Panc1 (cell line): ENCODE results near the gene PTPRJ. TPM values are rescaled to one million over a fixed set of nuclear protein-coding genes. Genes with fewer than 3 reads are reported as not detected.

ENCODE experiments used
- ATAC-seq: fragments of 200-7000 bp; cut with Tn5 transposase; 2 replicates; pipeline ENCODE4 v1.9.1; 2020; ENCODE audit warnings: mild to moderate bottlenecking, moderate library complexity
- BruUV-seq: library from RNA; stranded (reverse); fragments of 400-500 nt; replicated peaks from 2 replicates; lab custom pipeline; 2021; lab: Mats Ljungman, UMichigan
- CTCF ChIA-PET: fragments of 300-600 bp; sonication (Branson Sonifier 250); formaldehyde crosslinking; loops from one replicate; lab custom pipeline; 2022; ENCODE audit warnings: antibody characterized with exemption; lab: Charles Lee
- POLR2A ChIA-PET: fragments of 300-600 bp; sonication (Branson Sonifier 250); formaldehyde crosslinking; loops from one replicate; lab custom pipeline; 2022; ENCODE audit warnings: antibody characterized with exemption; lab: Charles Lee
- DNase-seq: peaks from one replicate; pipeline ENCODE4 v3.0.0-alpha.2; 2010; ENCODE audit warnings: low read depth, low spot score
- H3K27ac ChIP-seq: 2 replicates; pipeline ENCODE4 v1.5.1; 2011; ENCODE audit warnings: mild to moderate bottlenecking, low read length, inconsistent platforms
- H3K27me3 ChIP-seq: fragments of 200-500 bp; sonication (Bioruptor generic); 2 replicates; pipeline ENCODE4 v1.6.0; 2014; ENCODE audit warnings: low read length, inconsistent platforms; ENCODE audit not compliant: control insufficient read depth, insufficient read depth
- H3K36me3 ChIP-seq: fragments of 200-500 bp; sonication (Bioruptor generic); 2 replicates; pipeline ENCODE4 v1.5.1; 2014; ENCODE audit warnings: inconsistent platforms, mild to moderate bottlenecking, low read length, moderate library complexity; ENCODE audit not compliant: control insufficient read depth, insufficient read depth
- H3K4me1 ChIP-seq: 2 replicates; pipeline ENCODE4 v1.5.1; 2011; ENCODE audit warnings: inconsistent platforms, mild to moderate bottlenecking, low read length, moderate library complexity; ENCODE audit not compliant: control insufficient read depth, insufficient read depth
- H3K4me3 ChIP-seq, 2 experiments: 2 replicates each; pipeline ENCODE4 v1.5.1; 2011 to 2012; ENCODE audit warnings: low read depth in 2 of 2, low read length in 2 of 2, mild to moderate bottlenecking in 2 of 2, inconsistent platforms in 1 of 2, moderate library complexity in 1 of 2
- H3K9me3 ChIP-seq: fragments of 200-500 bp; sonication (Bioruptor generic); 2 replicates; pipeline ENCODE4 v1.5.1; 2014; ENCODE audit warnings: low read depth, mild to moderate bottlenecking, inconsistent platforms, low read length, moderate library complexity; ENCODE audit not compliant: control insufficient read depth, insufficient read depth
- CTCF ChIP-seq: fragments of 450-650 bp; IDR thresholded peaks from 2 replicates; pipeline ENCODE4 v1.5.1; 2017; ENCODE audit warnings: mild to moderate bottlenecking
- POLR2AphosphoS5 ChIP-seq: IDR thresholded peaks from 2 replicates; pipeline ENCODE4 v1.6.1; 2012; ENCODE audit warnings: mild to moderate bottlenecking, low read depth, low read length, moderate library complexity
- REST ChIP-seq, 2 experiments: IDR thresholded peaks; 2 replicates each; pipeline ENCODE4 v1.6.1; 2011 to 2012; ENCODE audit warnings: low read depth in 2 of 2, control low read depth in 1 of 2, low read length in 1 of 2, mild to moderate bottlenecking in 1 of 2, moderate library complexity in 1 of 2; ENCODE audit not compliant: insufficient read depth in 1 of 2
- SIN3A ChIP-seq: IDR thresholded peaks from 2 replicates; pipeline ENCODE4 v1.6.1; 2012; ENCODE audit warnings: low read depth, mild to moderate bottlenecking, low read length, moderate library complexity, borderline replicate concordance; ENCODE audit not compliant: insufficient read depth
- TCF7L2 ChIP-seq: IDR thresholded peaks from 2 replicates; pipeline ENCODE4 v1.6.1; 2011; ENCODE audit warnings: mild to moderate bottlenecking, low read depth, low read length, inconsistent platforms
- in situ Hi-C: cut with HindIII; loops from 2 replicates; pipeline ENCODE4 v1.10.0; 2016; ENCODE audit warnings: low sequenced_read_pairs, low pct_unique_long_range_greater_than_20kb
- intact Hi-C: fragments of 100-400 bp; cut with micrococcal nuclease; formaldehyde crosslinking; loops from one replicate; pipeline ENCODE4 v1.10.0; 2022; ENCODE audit not compliant: unreplicated experiment
- total RNA-seq: library from RNA; stranded (reverse); gene quantifications from one replicate; pipeline ENCODE4 v1.2.1, GENCODE V29; 2021; ENCODE audit not compliant: unreplicated experiment

PTPRJ gene
- total RNA-seq, 1 experiment from 2014 or later = 73.6 TPM

GRCh38 chr11:48003926-48004325, 23.6 kb downstream of the PTPRJ start:
- no peak for TF ChIP-seq CTCF
- no peak for TF ChIP-seq POLR2AphosphoS5
- TF ChIP-seq SIN3A = no peak
- TF ChIP-seq REST (IDR thresholded peaks at IDR 0.05; ENCODE audit: insufficient read depth in 1 of 2, low read depth in 2 of 2, low read length in 1 of 2) = no peak
- no peak for TF ChIP-seq TCF7L2
- DNase-seq (no peak), ATAC-seq (no peak)
- no peaks in the 10 kb centered on the region for H3K9me3 ChIP-seq
- in situ Hi-C loops = no loop called here
- H3K4me3 ChIP-seq = no peak overlapping the region
- no TSS peak for BruUV-seq
- H3K27ac ChIP-seq = peak overlapping the region; percentile 30; the same call in 1 of the 2 replicates
- ChIA-PET CTCF (no interaction called here), POLR2A (no interaction called here)
- H3K36me3 ChIP-seq = no peaks in the 10 kb centered on the region
- H3K4me1 ChIP-seq = peaks cover 55% of the 10 kb centered on the region
- no peaks in the 10 kb centered on the region for H3K27me3 ChIP-seq
- intact Hi-C loops = no loop called here

DNA sequence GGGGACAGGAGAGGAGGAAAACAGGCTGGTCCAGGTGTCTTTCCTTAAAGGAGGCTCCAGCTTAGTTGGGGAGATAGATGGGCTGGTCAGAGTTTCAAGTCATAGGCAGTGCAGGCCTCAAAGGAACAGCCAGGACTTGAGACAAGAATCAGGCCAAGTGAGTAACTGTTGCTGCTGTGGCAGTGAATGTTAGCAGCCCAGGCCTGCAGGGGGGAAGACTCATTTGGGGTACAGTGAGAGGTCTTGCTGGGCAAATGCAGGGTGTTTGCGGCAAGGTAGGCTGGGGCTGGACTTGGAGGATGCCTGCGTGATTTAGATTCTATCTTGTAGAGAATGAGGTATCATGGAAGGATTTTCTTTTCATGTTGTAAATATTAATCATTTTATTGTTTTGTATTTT, 24.1 kb downstream of the PTPRJ start:
- H3K4me1 ChIP-seq = peaks cover 49% of the 10 kb centered on the region
- ATAC-seq (no peak), DNase-seq (no peak)
- intact Hi-C loops = no loop called here
- TSS peak; percentile 23 for BruUV-seq
- in situ Hi-C loops = no loop called here
- no peak for TF ChIP-seq SIN3A
- no peak for TF ChIP-seq CTCF
- no peak for TF ChIP-seq REST (IDR thresholded peaks at IDR 0.05; ENCODE audit: insufficient read depth in 1 of 2, low read depth in 2 of 2, low read length in 1 of 2)
- TF ChIP-seq POLR2AphosphoS5 = no peak
- TF ChIP-seq TCF7L2 = no peak
- no peaks in the 10 kb centered on the region for H3K9me3 ChIP-seq
- H3K4me3 ChIP-seq = no peak overlapping the region
- ChIA-PET CTCF (no interaction called here), POLR2A (no interaction called here)
- H3K27me3 ChIP-seq = no peaks in the 10 kb centered on the region
- H3K36me3 ChIP-seq = no peaks in the 10 kb centered on the region
- H3K27ac ChIP-seq = 0 out of 2 replicates have a peak overlapping the region, but pooled peaks have one; percentile 30
